Raji (cell line): ENCODE measurements around the gene MTCH2.

Source experiments
- POLR2A ChIP-seq: IDR thresholded peaks from 2 replicates; pipeline ENCODE4 v1.6.1; 2011; ENCODE audit warnings: low read depth, low read length, control low read depth; ENCODE audit not compliant: insufficient read depth

MTCH2 gene

GRCh38 chr11:47583844-47584243 lies 58.5 kb downstream of the MTCH2 start:
- no peak for TF ChIP-seq POLR2A

DNA sequence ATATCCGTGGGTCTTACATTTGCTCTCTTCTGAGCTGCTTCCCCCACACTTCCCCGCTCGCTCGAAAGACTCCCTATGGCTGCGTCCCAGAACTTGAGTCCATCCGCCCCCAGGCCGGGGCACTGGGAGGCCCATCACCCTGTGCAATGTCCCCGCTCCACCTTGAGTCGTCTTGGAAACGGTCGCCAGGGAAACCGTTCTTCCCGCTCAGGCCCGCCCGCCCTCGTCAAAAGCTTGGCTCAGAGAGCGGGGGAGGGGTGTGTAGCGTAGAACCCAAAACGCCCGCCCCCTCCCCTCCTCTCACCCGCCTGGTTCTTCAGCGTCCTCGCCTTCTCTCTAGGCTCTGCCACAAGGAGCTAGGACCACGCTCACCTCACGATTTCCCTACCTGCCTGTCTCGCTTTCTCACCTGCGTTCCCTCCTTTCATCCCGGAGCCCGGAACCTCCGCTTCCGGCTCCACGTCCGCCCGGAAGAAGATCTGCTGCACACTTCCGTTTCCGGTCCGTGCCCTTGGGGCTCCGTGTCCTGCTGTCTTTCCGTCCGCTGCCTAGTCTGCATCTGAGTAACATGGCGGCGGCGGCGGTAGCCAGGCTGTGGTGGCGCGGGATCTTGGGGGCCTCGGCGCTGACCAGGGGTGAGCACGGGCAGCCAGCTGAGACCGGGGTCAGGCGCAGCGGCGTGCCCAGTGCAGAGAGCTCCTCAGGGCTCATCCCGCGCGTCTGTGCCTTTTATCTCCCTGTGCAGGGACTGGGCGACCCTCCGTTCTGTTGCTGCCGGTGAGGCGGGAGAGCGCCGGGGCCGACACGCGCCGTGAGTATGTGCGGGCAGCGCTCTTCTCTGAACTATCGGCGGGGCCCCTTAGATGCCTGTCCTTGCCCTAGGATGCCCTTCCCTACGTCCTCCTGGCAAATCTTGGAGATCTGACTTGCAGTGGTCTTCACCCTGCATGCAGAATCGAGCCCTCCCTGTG lies 63.5 kb downstream of the MTCH2 start, which contains the start of the genes KBTBD4 and NDUFS3:
Gene KBTBD4 (minus strand): TSS at position 447 of the 971 bp plus-strand sequence. CDS start 19 bp downstream, at position 428.
Gene NDUFS3 (plus strand): TSS at position 551 of the 971 bp plus-strand sequence. CDS start 18 bp downstream, at position 569.
- peak; percentile 91 for TF ChIP-seq POLR2A

DNA sequence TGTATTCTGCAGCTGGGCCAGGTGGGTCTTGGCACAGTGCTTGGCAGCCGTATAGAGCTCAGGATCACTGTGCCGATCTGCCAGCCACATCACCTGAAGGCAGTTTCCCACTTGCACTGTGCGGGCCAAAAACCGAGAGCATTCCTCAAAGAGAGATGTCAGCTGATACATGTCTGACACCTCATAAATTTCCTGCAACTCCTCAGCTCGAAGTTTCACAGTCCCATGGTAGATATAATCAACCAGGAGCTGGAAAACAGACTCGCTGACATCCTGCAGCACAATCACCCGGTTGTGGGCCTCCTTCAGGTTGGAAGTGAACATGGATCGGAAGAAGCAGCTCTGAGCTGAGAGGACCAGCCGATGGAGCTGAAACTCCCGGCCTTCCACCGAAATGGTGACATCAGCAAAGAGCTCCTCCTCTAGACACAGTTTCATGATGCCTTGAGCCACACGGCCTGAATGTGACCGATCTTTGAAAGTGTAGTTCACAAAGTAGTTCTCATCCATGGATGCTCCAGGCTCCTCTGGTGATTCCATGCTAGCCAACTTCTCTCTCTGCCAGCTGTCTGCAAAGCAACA lies 64.8 kb downstream of the MTCH2 start:
- TF ChIP-seq POLR2A = no peak

DNA sequence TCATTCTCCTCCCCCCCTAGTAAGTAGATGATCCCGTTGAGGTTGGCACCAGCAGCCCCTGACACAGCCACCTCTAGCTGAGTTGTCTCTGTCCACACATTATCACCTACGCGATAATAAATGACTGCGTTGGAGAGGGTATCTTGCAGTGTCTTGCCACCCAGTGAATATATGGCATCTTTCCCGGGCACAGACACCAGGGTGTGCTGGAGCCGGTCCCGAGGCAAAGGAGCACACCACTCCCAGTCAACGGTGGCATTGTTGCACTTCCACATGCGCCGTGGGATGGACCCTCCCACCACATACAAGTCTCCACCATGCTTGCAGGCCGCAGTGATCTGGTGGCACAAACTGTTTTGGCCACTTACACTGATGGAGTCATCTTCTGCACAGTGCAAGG lies 69.0 kb downstream of the MTCH2 start:
- no peak for TF ChIP-seq POLR2A

- no peak for TF ChIP-seq POLR2A
These were observed 69.6 kb downstream of the MTCH2 start for GRCh38 chr11:47572715-47573255.

DNA sequence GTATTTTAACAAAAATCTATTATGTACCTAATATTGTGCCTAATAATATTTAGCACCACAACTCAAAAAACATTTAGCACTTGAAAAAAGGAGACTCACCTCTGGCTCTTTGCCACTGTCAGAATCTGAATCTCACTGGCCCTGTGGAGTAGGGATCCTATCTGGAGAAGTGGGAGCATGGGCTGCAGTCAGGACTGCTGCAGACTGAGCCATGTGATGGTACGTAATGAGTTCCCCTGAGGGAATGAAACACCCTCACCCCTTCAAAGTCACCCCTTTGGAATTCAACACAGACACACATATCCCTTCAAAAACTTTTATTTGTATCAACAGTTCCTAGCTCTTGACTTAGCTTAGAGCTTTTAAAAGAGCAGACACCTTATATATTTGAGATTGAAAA lies 70.5 kb downstream of the MTCH2 start:
- TF ChIP-seq POLR2A = no peak

DNA sequence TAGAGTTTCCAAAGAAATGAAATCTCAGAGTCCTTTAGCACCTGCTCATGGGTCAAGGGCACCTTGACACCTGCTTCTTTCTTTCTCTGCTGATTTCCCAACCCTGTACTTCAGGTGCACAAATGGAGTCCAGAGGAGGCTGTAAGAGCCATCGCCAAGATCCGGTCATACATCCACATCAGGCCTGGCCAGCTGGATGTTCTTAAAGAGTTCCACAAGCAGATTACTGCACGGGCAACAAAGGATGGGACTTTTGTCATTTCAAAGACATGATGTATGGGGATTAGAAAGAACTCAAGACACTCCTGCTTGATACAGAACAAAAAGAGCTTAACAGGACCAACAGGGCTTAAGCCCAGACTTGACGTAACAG lies 71.0 kb downstream of the MTCH2 start:
- no peak for TF ChIP-seq POLR2A

DNA sequence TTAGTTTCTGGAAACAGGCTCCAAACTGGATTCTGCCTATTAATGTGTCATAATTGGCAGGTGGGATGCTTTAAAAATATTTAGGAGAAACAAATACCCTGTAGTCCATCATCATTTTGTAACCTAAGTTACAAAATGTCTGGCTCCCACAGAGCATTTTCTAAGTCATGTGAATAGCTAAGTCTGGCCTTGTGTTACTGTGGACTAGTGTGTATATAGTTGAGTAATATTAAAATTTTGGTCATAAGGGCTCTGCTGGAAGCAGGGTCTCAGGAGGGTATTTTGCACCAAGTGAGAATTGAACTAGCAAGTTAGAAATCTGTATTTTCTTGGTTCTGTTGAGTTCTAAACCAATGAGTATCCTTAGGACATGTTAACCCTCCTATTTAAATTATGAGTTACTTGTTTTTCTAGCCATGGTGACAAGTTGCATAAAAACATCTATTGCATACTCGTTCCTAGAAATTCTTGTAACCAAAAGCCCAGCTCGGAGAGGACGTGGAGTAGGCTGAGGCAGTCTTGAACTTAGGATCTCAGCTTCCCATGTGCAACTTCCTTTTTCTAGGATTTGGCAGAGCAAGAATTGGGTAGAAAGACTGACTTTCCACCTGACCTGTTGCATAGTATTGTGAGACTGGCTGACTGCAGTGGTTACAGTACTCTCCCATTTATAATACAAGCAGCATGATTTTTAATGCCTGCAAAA lies 71.6 kb downstream of the MTCH2 start:
- TF ChIP-seq POLR2A = no peak

- TF ChIP-seq POLR2A = no peak
These were observed 72.7 kb downstream of the MTCH2 start for GRCh38 chr11:47569646-47570045.
